Stimulated activated CD4-positive, alpha-beta T cell treated with anti-CD3 and anti-CD28 coated beads, TNF-alpha, amount 100 ng/mL, for 48 hours (primary cell): ENCODE results near the gene CNTNAP5.

Experiments used
- DNase-seq, 3 donors: peaks; one replicate each; pipeline ENCODE4 v3.0.0-alpha.2; 2020; ENCODE audit warnings: low read depth in 3 of 3

The CNTNAP5 gene

GRCh38 chr2:124547700-124548099 is 522.6 kb downstream of the CNTNAP5 start:
- no peak for DNase-seq

- DNase-seq, result no peak
Measured at GRCh38 chr2:124558277-124558905, 533.3 kb downstream of the CNTNAP5 start.

GRCh38 chr2:124559236-124559635 is 534.1 kb downstream of the CNTNAP5 start:
- no peak for DNase-seq

GRCh38 chr2:124560592-124561112 is 535.6 kb downstream of the CNTNAP5 start:
- no peak for DNase-seq

GRCh38 chr2:124561486-124561885 is 536.4 kb downstream of the CNTNAP5 start:
- no peak for DNase-seq

GRCh38 chr2:124563426-124563825 is 538.3 kb downstream of the CNTNAP5 start:
- DNase-seq, result no peak

GRCh38 chr2:124566518-124566970 is 541.5 kb downstream of the CNTNAP5 start:
- DNase-seq, result no peak

- no peak for DNase-seq
Measured at GRCh38 chr2:124570872-124571271, 545.8 kb downstream of the CNTNAP5 start.

GRCh38 chr2:124571836-124572235 is 546.7 kb downstream of the CNTNAP5 start:
- DNase-seq, result no peak

GRCh38 chr2:124572934-124573634 is 548.0 kb downstream of the CNTNAP5 start:
- DNase-seq, result no peak

- DNase-seq, result no peak
Measured at GRCh38 chr2:124575497-124575896, 550.4 kb downstream of the CNTNAP5 start.

- no peak for DNase-seq
Measured at GRCh38 chr2:124580263-124580662, 555.2 kb downstream of the CNTNAP5 start.

- no peak for DNase-seq
Measured at GRCh38 chr2:124582387-124582786, 557.3 kb downstream of the CNTNAP5 start.

- DNase-seq, result no peak
Measured at GRCh38 chr2:124584615-124585014, 559.5 kb downstream of the CNTNAP5 start.

GRCh38 chr2:124585277-124585676 is 560.2 kb downstream of the CNTNAP5 start:
- DNase-seq, result no peak

GRCh38 chr2:124586210-124586609 is 561.1 kb downstream of the CNTNAP5 start:
- DNase-seq, result no peak

GRCh38 chr2:124586835-124587234 is 561.7 kb downstream of the CNTNAP5 start:
- DNase-seq, result no peak

GRCh38 chr2:124589971-124590370 is 564.9 kb downstream of the CNTNAP5 start:
- DNase-seq, result no peak

GRCh38 chr2:124602759-124603158 is 577.7 kb downstream of the CNTNAP5 start:
- DNase-seq, result no peak

GRCh38 chr2:124604940-124605339 is 579.9 kb downstream of the CNTNAP5 start:
- DNase-seq, result no peak

- no peak for DNase-seq
Measured at GRCh38 chr2:124607679-124608078, 582.6 kb downstream of the CNTNAP5 start.

GRCh38 chr2:124609667-124610066 is 584.6 kb downstream of the CNTNAP5 start:
- DNase-seq, result no peak

GRCh38 chr2:124610141-124610540 is 585.1 kb downstream of the CNTNAP5 start:
- no peak for DNase-seq
